Muscle of back (tissue), 11 donors: ENCODE data around the gene STIM1. TPM values are rescaled to one million over a fixed set of nuclear protein-coding genes. Genes with fewer than 3 reads are reported as not detected.
A peak's percentile ranks its signal among the peaks of the same experiment; 100 is the strongest.
"Not testable (repeated sequence)": the region's sequence is repeated elsewhere in the genome, so short reads cannot be mapped to it uniquely, and the experiment has no call there.

Experiments
- DNase-seq, 3 donors: peaks; one replicate each; pipeline versions ENCODE4 v3.0.0 to v3.0.0-alpha.2; 2013
- polyA plus RNA-seq, 10 donors: library from polyadenylated mRNA; unstranded; fragments of 120-200 nt; gene quantifications; one replicate each; pipeline ENCODE4 v1.2.1, GENCODE V29; 2013; ENCODE audit not compliant: insufficient read length in 10 of 10

The STIM1 gene
- polyA plus RNA-seq, 10 donors, result 49.3 to 111 (median 84.4) TPM

GRCh38 chr11:3879967-3880542 is 24.6 kb downstream of the STIM1 start:
- DNase-seq, result no peak

DNA sequence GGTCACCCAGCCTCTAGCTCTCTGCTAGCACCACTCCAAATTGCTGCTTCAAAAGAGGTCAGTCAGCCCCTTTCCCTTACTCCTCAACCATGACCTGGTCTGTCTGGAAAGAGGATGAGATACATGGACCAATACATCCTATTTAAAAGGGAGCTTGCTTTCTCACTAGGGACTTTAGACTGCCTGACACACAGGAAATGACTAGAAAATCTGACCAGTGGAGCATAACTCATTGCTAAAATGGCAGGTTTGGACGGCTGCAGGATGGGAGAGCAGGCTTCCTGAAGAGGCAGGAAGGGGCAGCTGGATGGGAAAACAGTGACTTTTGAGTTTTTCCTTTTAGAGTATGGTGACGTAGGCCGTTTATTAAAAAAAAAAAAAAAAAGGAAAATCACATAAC is 25.3 kb downstream of the STIM1 start:
- no peak for DNase-seq

DNA sequence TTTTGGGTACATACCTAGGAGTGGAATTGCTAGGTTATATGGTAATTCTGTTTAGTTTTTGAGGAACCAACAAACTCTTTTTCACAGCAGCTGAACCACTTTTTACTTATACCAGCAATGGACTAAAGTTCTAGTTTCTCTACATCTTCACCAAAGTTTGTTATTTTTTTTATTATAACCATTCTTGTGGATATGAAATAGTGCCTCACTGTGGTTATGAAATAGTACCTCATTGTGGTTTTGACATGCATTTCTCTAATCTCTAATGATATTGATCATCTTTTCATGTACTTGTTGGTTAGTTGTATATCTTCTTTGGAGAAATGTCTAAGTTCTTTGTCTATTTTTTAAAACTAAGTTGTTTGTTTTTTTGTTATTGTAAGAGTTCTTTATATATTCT is 27.2 kb downstream of the STIM1 start:
- no peak for DNase-seq

DNA sequence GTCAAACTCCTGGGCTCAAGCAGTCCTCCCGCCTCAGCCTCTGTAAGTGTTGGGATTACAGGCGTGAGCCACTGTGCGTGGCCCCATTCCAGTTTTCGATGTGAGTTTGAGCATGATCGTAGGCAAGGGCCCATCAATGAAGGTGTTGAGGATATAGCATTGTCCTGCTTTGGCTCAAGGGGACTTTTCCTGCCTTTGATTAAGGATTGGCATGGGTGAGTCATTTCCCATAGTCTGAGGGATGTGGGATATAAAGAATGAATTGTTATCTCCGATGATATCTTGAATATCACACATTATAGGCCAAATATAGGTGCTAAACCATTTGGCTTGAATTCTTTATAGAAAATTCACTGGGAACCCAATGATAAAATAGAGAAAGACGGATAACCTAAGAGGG is 30.4 kb downstream of the STIM1 start:
- DNase-seq, result no peak

- no peak for DNase-seq
These were observed 31.5 kb downstream of the STIM1 start for GRCh38 chr11:3886985-3887384.

DNA sequence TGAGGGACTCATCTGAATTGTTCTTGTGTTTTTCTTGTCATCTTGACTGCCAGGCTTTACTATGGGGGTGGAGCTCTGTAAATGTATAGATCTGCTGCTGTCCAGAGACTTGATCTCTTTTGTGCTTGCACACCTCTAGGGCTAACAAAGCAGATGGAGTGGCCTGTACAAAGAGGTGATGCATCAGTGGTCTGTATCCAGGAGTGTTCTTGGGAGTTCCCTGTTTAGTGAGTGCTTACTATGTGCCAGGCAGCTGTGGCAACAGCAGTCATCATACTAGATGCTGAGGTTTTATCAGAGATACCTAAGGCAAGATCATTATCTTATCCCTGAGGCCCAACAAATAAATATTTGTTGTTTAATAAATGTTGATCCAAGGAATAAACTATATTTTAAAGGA is 33.4 kb downstream of the STIM1 start:
- DNase-seq, result no peak

DNA sequence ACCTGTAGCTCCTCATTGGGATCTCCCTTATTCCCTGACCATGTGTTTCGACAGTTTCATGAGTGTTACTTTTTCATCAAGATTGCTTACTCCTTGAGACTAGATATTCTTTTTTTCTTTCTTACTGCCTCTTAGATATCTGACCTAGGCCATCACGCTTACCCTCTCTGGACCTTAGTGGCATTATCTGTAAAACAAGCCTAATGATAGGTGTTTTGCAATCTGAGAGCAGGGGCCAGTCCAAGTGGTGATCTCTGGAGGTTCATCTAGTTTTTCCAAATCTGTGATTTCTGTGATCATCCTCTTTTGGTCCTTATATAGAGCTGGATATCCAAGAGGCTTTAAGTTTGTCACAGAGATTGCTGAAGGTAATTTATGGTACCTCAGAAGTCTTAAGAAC is 34.5 kb downstream of the STIM1 start:
- DNase-seq, result no peak

GRCh38 chr11:3890806-3891205 is 35.3 kb downstream of the STIM1 start:
- no peak for DNase-seq

DNA sequence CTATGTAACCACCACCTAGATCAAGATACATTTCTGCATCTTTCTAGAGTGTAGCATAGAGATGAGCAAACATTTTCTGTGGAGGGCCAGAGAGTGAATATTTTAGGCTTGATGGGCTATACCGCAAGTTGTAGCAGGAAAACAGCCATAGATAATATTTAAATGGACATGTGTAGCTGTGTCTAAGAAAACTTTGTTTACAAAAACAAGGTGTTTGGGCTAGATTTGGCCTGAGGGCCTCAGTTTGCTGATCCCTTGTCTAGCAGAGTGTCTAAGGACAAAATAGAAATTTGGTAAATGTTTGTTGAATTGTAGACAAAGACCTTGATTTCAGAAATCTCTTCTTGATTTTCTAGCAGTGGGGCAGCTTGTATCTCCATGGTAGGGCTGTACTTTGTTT is 36.3 kb downstream of the STIM1 start:
- DNase-seq, result no peak

- DNase-seq, result no peak
These were observed 36.7 kb downstream of the STIM1 start for GRCh38 chr11:3892156-3892555.

DNA sequence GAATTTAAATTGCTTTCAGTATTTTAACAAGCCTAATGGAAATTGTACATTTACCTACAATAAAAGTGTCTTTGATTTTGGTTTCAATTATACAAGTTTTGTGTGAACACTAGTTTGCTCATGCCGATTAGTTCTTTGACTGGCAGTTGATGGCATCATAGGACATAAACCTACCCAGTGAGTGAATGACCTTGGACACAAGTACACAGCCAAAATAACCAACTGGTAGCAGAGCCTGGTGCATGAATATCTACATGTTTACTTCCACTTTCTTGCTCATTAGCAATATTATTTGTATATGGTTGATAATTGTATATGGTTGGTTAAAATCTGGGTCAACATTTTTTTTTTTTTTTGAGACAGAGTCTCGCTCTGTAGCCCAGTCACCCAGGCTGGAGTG is 37.8 kb downstream of the STIM1 start:
- no peak for DNase-seq

GRCh38 chr11:3894128-3894731 is 38.8 kb downstream of the STIM1 start:
- DNase-seq, result peak in 1 of 3 donors; percentile 30

- no peak for DNase-seq
These were observed 41.2 kb downstream of the STIM1 start for GRCh38 chr11:3896644-3897043.

GRCh38 chr11:3900230-3900629 is 44.8 kb downstream of the STIM1 start:
- not testable (repeated sequence) for DNase-seq

DNA sequence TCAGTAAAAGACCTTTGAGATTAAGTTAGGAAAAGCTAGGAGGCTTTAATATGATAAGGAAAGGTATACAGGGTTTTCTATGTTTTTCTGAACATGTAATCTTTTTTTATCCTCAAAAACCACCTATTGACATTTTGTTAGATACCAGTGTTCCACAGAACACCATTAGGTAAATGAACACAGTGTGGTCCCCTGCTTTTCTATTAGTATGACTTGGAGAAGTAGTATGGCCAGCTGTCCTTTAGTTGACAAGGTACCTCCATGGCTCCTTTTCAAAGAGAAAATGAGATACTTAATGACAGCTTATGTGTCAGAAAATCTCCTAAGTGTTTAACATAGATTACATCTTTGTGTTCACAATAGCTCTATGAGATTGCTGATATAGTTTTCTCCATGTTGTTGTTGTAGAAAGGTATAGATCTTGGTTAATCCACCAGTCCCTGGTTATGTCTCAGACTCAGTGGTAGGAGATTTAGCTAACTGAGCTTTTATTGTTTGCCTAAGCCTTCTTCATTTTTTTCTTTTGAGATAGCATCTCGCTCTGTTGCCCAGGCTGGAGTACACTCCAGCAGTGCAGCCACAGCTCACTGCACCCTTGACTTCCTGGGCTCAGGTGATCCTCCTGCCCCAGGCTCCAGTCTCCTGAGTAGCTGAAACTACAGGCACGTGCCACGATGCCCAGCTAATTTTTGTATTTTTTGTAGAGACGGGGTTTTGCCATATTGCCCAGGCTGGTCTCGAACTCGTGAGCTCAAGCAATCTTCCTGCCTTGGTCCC is 46.0 kb downstream of the STIM1 start:
- no peak for DNase-seq

DNA sequence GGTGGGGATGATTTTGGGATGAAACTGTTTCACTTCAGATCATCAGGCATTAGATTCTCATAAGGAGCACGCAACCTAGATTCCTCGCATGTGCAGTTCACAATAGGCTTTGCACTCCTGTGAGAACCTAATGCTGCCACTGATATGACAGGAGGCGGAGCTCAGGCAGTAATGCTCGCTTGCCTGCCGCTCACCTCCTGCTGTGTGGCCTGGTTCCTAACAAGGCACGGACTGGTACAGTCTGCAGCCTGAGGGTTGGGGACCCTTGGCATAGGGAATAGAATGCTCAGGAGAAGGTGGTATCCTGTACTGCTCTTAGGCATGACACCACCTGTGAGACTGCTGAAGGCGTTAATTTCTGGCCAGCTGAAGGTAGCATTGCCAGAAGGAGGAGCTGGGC is 47.0 kb downstream of the STIM1 start:
- DNase-seq, result no peak

- no peak for DNase-seq
These were observed 47.9 kb downstream of the STIM1 start for GRCh38 chr11:3903207-3903896.

- no peak for DNase-seq
These were observed 48.8 kb downstream of the STIM1 start for GRCh38 chr11:3904228-3904627.

DNA sequence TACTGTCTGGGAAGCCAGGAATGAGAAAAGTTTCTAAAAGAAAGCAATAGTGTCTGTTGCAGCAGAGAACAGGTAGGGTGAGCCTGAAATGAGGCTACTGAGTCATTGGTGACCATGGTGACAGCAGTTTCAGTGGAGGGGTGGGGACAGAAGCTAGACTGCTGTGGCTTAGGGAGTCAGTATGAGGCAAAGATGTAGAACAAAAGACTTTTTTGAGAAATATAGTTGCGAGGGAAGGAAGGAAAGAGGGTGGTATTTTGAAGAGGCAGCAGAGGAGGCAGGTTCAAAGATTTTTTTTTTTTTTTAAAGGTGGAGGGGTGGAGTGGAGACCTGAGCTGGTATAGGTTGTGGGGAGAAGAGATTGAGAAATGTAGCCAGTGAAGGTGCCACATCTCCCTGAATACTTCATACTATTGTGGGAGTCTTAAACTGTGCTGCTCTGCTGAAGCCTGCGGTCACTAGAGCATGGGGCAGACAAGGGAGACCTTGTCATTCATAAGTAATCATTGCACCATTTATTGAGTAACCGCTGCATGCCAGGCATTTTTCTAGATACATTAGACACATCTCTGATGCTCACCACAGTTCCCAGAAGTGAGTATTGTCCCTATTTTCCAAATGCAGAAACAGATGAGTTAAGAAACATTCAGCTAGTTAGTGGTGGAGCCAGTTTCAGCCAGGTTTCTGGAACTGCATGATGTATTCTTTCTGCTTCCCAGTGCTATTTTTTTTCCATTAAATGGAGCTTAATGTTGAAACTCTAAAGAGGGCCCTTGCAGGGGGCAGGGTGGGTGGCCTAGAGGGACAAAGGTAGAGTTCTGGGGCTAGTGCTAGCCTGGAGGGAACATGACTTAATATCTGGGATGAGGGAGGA is 49.9 kb downstream of the STIM1 start:
- peak in 2 of 3 donors; percentile 46 to 47 for DNase-seq

DNA sequence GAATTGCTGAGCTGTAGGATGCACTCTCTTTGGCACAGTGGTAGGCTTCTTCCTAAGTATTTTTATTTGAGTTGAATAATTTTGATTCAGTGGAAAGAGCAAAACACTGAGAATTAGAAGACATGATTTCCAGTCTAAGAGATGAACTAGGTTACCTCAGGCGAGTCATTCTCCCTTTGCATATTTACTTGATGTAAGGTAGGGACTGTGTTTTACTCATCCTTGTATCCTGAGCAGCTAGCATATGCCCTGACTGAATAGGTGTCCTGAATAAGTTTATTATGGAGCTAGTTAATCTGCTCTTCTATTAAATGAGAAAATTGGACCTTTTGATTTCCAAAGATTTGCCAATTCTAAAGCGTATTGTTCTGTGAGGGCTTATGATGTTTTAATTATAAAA is 50.7 kb downstream of the STIM1 start:
- DNase-seq, result no peak

DNA sequence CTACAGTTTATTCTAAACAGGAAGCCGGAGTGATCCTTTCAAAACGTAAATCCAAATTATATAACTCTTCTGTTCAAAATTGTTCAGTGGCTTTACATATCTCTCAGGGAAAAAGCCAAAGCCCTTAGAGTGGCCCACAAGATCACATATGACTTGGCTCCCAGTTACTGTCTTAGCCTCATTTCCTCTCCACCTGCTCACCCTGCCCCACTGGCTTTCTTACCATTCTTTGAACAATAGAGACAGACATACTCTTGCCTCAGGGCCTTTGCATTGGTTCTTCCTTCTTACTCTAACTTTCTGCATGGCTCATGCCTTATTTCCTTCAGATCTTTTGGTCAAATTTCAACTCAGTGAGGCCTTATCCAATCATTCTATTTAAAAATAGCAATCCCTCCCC is 52.1 kb downstream of the STIM1 start:
- no peak for DNase-seq

GRCh38 chr11:3909901-3910300 is 54.4 kb downstream of the STIM1 start:
- DNase-seq, result no peak
